GM21786 (cell line): ENCODE measurements around the gene APOBEC3H.
"Not testable (repeated sequence)": the region's sequence is repeated elsewhere in the genome, so short reads cannot be mapped to it uniquely, and the experiment has no call there.

Experiments
- ATAC-seq: cut with Tn5 transposase; IDR thresholded peaks from one replicate; pipeline ENCODE4 v1.9.1; 2021; ENCODE audit not compliant: unreplicated experiment

APOBEC3H gene

DNA sequence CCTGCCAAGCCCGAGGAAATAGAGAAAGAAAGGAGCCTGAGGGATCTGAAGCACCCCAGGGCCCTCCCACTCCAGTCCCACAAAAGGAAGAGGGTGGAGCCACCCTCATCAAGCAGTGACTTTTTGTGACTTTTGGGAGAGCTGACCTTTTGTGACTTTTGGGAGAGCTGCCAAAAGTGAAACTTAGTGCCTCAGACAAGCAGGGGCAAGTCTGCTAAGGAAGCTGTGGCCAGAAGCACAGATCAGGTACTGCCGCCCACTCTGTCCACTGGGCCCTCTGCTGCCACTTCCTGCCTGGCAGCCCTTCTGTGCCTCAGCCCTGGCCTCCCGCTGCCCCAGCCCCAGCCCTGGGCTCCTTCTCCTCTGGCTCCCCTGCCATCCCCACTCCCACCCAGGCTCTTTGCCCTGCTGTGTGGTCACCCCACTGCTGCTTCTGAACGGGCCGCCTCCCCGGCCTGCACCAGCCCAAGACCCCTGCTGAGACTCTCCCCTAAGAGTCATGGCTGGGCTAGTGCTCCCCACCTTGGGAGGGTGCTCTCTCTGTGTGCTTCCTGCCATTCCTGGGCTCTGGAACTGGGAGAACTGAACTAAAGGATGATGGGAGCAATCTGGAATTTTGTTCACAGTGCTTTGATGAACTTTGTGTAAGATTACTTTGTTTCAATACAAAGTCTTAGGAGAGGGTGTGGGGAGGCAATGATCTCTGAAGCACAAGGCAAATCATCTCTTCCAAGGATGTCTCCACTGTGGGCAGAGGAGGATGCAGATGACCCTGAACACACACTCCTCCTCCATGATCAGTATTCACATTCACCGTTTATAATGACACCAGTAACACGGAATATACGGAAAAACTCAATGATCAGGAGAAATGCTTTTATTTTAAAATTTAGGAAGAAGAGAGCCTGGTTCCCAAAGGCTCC lies at the start of gene APOBEC3H:
APOBEC3H (plus strand) TSS at position 147 of the 923 bp plus-strand sequence. CDS start 3,035 bp downstream, outside the sequence.
- no peak for ATAC-seq

DNA sequence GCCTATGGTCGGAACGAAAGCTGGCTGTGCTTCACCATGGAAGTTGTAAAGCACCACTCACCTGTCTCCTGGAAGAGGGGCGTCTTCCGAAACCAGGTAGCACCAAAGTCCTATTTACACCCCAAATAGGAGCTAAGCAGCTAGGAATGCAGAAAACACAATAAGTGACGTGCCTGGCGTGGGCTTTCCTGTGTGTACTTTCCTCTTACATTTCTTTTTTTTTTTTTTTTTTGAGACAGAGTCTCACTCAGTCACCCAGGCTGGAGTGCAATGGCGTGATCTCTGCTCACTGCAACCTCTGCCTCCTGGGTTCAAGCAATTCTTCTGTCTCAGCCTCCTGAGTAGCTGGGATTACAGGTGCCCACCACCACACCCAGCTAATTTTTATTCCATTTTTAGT lies 47.6 kb upstream of the APOBEC3H start:
- not testable (repeated sequence) for ATAC-seq

DNA sequence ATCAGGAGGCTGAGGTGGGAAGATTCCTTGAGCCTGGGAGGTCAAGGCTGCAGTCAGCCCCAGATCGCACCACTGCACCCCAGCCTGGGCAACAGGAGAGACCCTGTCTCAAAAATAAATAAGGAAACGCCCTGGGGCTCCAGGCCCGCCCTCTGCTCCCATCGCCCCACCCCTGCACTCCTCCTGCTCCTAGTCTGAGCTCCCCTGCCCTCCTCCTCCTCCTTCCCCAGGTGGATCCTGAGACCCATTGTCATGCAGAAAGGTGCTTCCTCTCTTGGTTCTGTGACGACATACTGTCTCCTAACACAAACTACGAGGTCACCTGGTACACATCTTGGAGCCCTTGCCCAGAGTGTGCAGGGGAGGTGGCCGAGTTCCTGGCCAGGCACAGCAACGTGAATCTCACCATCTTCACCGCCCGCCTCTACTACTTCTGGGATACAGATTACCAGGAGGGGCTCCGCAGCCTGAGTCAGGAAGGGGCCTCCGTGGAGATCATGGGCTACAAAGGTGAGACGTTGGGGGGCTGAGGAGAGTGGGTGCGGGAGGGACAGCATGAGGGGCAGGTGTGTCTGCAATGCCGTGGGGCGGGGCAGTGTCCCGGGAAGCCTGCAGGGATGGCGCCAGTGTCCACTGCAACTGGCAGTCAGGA lies 45.1 kb upstream of the APOBEC3H start:
- not testable (repeated sequence) for ATAC-seq

DNA sequence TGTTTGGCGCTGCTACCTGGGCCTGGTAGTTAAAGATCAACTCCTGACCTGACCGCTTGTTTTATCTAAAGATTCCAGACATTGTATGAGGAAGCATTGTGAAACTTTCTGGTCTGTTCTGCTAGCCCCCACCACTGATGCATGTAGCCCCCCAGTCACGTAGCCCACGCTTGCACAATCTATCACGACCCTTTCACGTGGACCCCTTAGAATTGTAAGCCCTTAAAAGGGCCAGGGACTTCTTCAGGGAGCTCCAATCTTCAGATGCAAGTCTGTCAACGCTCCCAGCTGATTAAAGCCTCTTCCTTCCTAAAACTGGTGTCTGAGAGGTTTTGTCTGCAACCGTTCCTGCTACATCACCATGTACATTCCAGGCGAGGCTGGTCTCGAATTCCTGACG lies 41.4 kb upstream of the APOBEC3H start:
- no peak for ATAC-seq

DNA sequence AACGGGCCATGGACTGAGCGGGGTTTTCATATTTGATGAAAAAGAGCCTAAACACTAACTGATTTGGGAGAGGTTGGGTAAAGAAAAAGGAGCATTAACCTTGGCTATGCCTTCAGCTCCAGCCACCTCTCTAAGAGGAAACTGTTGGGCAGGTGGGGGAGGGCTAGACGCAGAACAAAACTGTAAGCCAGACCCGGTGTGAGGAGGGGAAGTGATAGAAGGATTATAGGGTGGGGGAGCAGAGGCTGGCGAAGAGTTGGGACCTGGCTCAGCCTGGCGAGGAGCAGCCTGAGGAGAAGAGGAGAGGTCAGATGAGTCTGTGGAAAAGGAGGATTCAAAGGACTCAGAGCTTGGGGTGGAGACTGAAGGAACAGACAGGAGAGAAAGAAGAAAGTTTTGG lies 35.8 kb upstream of the APOBEC3H start:
- ATAC-seq, result not testable (repeated sequence)

DNA sequence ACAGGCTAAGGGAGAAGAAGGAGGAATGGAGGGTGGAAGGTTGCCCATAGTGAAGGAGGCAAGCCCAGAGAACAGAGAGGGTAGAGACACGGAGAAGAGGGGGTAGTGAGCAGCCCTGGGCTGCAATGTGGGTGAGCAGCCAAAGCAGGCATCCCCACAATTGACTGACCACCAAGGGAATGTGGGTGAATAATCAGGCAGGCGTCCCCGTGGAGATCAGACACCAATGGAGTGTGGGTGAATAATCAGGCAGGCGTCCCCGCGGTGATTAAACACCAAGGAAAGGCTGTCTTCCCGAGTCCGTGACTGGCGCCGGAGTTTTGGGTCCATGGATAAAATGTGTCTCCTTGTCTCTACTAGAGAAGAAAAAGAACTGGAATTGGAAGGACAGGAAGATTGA lies 35.1 kb upstream of the APOBEC3H start:
- not testable (repeated sequence) for ATAC-seq

DNA sequence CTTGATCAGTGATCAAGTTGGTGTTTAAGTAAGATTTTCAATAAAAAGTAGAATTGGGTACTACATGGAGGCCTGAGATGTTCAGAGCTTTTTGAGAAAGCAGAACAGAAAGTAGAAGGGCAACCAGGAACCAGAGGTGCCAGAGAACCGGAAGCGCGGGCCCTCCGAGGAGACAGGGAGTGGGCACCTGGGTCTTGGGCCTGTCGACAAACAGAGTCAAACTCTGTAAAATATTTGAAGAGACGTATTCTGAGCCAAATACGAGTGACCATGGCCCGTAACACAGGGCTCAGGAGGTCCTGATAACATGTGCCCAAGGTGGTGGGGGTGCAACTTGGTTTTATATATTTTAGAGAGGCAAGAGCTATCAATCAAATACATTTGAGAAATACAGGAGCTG lies 33.1 kb upstream of the APOBEC3H start:
- peak; percentile 43 for ATAC-seq

DNA sequence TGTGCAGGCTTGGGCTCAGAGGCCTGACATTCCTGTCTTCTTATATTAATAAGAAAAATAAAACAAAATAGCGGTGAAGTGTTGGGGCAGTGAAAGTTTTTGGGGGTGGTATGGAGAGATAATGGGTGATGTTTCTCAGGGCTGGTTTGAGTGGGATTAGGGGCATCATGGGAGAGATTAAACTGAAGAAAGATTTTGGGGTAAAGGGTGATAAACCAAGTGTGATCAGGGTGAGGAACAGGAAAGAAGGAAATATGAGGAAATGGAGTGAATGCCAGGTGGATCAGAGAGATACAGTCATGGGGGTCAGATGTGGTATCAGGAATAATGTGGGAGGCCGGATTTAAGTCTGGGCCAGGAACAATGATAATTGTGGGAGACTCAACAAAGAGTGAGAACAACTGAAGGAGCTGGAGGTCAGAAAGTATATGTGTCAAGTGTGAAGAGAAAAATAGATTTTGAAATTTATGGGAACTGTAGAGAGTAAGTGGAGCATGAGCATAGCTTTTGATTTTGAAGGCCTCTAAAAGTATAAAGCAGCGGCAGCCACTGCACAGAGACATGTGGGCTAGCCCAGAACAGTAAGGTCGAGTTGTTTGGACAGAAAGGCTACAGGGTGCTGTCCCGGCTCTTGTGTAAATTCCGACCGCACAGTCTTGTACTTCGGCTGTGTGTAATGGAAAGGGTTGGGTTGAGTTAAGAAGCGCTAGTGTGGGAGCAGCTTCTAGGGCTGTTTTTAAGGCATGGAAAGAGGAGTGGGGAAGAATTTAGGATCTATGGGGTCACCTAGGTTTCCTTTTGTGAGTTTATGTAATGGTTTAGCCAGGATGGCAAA lies 30.4 kb upstream of the APOBEC3H start:
- not testable (repeated sequence) for ATAC-seq

DNA sequence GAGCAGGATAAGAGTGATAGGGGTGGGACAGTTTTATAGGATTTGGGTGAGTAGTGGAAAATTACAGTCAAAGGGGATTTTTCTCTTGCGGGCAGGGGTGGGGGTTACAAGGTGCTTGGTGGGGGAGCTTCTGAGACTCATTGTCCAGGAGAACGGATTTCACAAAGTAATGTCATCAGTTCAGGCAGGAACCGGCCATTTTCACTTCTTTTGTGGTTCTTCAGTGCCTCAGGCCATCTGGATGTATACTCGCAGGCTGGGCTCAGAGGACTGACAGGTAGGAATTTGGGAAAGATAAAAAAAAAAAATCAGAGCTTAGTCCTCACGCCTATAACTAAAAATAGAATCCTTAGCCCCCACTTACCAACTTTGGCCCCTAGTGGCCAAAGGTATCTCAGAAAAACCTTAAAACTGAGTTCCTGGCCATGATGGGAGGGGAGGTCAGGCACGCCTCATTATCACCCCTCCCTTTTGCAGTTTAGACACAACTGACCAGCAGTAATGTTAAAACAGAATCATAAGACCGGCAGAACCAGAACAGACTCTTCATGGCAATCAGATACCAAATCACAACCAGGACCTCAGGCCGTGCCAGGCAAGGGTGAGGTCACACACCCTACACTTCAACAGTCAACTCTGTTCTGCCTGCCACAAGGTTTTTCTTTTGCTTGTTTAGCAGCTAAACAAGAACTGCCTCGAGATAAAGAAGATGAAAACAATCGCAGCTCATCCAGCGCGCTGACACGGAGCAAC lies 28.8 kb upstream of the APOBEC3H start:
- ATAC-seq, result no peak

DNA sequence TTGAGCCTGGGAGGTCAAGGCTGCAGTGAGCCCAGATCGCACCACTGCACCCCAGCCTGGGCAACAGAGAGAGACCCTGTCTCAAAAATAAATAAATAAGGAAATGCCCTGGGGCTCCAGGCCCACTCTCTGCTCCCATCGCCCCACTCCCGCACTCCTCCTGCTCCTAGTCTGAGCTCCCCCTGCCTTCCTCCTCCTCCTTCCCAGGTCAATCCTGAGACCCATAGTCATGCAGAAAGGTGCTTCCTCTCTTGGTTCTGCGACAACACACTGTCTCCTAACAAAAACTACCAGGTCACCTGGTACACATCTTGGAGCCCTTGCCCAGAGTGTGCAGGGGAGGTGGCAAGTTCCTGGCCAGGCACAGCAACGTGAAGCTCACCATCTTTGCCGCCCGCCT lies 26.9 kb upstream of the APOBEC3H start:
- ATAC-seq, result no peak

DNA sequence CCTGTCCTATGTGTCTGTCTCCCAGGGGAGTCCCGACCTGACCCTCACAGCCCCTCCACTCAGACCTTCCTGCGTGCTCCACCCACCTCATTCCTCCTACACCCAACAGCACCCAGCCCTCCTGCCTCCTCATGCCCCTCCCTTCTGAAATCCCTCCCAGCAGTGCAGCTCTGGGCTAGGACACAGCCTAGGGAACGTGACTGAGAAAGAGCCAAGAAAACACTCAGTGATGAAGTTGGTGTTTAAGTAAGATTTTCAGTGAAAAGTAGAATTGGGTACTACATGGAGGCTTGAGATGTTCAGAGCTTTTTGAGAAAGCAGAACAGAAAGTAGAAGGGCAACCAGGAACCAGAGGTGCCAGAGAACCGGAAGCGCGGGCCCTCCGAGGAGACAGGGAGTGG lies 24.5 kb upstream of the APOBEC3H start:
- ATAC-seq, result not testable (repeated sequence)

DNA sequence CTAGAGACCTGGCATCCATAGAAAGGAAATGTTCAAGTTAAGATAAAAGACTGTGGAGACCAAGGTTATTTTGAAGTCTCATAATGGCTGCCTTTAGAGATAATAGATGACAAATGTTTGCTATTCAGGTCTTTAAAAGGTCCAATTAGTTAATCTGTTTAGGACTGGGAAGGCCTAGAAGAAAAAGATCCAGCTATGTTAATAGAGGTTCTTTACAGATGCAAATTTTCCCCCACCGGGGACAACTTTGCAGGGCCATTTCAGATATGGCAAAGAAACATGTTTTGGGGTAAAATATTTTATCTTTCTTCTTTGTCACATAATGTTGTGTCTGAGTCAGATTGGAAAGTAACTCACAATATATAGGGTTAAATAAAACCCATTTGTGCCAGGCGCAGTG lies 23.1 kb upstream of the APOBEC3H start:
- no peak for ATAC-seq

DNA sequence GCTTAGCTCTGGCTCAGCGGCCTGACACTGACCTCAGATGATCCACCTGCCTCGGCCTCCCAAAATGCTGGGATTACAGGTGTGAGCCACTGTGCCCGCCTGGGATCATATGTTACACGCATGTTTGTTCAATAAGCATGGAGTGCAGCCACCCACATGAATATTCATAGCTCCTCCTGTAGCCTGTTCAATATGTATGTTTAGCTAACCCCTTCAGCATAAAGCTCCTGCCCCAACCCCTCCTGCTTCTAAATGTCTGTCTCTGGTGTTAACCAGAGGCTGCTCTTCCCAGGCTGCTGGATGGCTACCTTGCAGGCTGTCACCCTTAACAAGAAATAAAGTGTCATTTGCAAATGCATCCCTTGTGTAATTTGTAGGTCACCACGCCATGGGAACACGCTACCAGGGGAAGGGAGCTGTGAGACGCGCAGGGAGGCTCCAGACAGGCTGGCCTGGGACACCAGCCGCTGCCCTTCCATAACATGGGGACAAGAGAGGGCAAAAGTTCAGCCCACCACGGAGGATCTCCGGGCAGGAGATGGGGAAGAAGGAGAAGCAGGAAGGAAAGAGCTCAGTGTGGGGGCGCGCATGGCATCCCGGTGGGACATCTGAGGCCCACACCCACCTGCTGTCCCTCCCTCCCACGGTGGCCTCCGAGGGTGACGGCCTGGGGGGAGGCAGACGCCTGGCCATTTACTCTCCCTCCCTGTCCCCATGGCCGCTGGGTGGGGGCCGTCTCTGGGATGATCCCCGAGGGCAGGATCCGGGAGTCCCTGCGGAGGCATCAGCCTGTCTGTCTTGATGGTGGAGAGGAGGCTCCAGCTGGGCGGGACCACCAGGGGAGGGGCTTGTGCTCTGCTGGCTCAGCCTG lies 20.7 kb upstream of the APOBEC3H start:
- ATAC-seq, result not testable (repeated sequence)

DNA sequence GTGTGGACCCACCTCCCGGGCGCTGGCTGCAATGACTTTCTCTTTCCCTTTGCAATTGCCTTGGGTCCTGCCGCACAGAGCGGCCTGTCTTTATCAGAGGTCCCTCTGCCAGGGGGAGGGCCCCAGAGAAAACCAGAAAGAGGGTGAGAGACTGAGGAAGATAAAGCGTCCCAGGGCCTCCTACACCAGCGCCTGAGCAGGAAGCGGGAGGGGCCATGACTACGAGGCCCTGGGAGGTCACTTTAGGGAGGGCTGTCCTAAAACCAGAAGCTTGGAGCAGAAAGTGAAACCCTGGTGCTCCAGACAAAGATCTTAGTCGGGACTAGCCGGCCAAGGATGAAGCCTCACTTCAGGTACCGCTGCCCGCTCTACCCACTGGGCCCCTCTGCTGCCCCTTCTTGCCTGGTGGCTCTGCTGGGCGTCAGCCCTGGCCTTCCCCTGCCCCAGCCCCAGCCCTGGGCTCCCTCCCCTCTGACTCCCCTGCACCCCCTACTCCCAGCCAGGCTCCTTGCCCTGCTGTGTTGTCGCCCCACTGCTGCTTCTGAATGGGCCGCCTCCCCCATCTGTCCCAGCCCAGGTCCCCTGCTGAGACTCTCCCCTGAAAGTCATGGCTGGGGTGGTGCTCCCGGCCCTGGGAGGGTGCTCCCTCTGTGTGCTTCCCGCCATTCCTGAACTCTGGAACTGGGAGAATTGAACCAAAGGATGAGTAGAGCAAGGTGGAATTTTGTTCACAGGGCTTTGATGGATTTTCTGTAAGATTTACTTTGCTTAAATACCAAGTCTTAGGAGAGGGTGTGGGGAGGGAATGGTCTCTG lies 19.8 kb upstream of the APOBEC3H start, which contains the start of gene APOBEC3G:
APOBEC3G (plus strand) TSS at position 250 of the 815 bp plus-strand sequence; CDS start at position 337, 87 bp downstream.
- peak; percentile 62 for ATAC-seq

DNA sequence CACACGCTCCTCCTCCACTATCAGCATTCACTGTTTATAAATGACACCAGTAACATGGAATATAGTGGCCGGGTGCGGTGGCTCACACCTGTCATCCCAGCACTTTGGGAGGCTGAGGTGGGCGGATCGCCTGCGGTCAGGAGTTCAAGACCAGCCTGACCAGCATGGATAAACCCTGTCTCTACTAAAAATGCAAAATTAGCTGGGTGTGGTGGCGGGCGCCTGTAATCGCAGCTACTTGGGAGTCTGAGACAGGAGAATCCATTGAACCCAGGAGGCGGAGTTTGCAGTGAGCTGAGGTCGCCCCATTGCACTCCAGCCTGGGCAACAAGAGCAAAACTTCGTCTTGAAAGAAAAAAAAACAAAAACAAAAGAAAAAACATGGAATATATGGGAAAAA lies 19.1 kb upstream of the APOBEC3H start:
- not testable (repeated sequence) for ATAC-seq

DNA sequence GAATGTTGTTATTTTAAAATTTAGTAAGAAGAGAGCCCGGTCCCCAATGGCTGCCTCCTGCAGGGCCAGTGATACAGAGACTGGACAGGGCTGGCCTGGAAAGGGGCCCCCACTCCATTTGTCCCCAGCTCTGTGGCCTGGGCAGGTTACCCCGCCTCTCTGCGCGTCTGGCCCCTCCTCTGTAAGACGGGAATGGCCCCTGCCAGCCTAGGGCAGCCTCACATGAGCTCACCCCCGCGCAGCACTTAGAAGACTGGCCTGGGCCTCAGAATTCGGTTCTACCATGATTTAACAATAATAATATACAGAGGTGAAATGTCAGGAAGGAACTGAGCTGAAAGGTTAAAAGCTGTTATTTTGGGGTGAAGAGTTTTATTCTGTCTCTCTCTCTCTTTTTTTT lies 18.7 kb upstream of the APOBEC3H start:
- no peak for ATAC-seq

DNA sequence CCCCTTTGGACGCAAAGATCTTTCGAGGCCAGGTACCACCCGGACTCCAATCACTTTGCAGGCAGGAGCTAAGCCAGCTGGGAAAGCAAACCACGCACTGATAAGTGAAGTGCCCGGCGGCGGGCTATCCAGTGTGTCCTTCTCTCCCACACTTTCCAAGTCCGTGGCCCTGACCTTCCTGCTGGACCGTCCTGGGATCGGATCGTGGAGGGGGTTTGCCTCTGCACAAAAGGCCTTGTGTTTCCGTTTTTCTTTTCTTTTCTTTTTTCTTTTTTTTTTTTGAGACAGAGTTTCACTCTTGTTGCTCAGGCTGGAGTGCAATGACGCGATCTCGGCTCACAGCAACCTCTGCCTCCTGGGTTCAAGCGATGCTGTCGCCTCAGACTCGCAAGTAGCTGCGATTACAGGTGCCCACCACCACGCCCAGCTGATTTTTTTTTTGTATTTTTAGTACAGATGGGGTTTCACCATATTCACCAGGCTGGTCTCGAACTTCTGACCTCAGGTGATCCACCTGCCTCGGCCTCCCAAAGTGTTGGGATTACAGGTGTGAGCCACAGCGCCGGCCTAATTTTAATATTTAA lies 17.9 kb upstream of the APOBEC3H start:
- ATAC-seq, result not testable (repeated sequence)

DNA sequence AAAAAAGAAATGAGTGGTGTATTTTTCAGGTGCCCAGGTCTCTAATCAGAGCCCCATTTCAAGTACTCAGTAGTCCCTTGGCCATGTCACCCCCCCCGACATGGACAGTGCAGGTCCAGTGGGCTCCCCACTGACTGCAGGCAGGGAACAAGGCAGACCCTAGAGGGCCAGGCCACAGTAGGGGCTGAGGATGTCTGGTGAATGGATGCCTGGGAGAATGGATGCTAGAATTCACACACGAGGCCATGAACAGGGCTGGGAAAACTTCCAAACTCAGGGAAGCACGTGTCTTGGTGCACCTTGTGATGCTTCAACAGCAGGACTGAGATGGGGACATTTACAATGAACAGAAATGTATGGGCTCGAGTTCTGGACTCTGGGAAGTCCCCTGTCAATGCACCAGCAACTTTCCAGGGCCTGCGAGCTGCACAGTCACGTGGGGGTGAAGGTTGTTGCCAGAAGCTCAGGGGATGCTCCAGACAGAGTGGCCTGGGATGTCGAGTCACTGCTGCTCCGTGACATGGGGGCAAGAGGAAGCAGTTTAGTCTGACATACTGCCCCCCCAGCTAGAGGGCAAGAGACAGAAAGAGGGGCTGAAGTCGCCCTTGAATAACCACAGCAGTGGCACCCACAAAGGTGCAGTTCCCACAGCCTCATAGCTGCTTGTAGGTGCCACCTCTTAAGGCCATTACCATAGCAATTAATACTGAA lies 16.8 kb upstream of the APOBEC3H start:
- ATAC-seq, result no peak
